C1 segment of cervical spinal cord (tissue), 14 donors: Measurements from ENCODE around the gene APCDD1L.

ENCODE experiments used
- DNase-seq, 14 donors: peaks; one replicate each; lab custom pipeline; 2025; lab: John Stamatoyannopoulos, UW

Gene APCDD1L

DNA sequence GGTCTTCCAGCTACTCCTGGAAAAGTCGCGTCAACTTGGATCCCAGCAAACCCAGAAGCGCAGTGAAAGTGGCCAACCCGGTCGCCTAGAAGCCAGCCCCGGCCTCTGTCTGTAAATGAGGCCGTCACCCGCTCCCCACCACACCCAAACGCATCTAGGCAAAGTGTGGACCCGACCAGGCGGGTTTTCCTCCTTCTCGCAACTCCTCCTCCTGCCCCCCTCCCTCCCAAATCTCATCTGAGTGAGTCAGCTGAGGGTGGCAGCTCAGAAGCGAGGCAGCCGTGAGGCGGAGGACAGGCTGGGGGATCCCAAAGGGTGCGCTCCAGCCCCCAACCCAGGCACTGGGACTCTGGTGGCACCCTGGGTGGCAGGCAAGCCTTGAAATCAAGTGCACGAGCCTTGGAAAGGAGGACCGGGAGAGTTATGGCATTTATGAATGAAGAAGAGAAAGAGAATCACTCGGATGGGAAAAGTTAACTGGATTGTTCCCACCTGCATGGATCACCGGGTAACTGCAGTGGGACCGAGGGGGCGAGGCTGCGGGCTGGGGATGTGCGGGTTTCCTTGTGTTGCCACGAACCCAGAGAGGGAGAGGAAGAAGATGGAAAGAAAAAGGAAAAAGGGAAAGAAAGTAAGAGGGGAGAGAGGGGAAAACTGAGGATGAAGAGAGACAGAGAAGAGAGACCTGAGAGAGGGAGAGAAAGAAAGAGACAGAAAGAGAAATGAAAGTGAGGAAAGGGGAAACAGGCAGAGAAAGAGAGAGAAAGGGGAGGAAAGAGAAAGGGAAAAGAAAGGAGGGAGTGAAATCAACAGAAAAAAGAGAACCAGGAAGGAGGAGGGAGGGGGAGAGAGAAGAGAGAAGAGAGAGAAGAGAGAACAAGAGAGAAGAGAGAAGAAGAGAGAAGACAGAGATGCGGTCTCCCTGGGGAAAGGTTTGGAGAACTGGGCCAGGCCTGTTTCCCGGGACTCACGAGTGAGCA is at the start of gene APCDD1L:
APCDD1L (minus strand) TSS at position 167 of the 980 bp plus-strand sequence. CDS start 692 bp downstream, outside the sequence.
- DNase-seq, result no peak

- no peak for DNase-seq
These were observed 44.1 kb upstream of the APCDD1L start for GRCh38 chr20:58559368-58559729.

- no peak for DNase-seq
These were observed 43.5 kb upstream of the APCDD1L start for GRCh38 chr20:58558486-58559367.

DNA sequence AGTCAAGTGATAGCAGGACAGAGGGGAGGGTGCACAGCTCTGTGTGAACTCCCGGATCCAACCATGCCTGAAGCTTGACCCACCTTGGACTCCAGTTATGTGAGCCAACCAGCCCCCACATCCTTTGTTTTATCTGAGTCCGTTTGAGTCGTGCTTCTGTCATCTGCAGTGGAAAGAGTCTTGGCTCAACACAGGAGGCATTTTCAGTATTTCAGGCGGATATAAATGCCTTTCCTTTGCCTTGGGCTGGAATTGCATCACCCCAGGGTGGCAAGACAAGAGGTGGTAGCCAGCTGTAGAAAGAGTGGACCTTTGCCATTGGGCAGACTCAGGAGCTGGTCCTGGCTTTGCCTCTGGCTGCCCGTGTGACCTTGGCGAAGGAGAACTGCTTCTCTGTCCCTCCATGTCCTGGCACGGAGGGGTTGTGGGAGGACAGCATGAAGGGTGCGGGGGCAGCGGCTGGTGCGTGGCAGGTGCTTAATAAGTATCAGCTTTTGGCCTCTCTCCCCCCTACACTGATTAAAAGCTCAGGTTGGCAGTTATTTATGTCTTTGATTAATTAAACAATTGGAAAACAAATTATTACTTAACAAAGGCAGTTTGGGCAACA is 42.6 kb upstream of the APCDD1L start:
- no peak for DNase-seq

- DNase-seq, result no peak
These were observed 41.8 kb upstream of the APCDD1L start for GRCh38 chr20:58556961-58557360.

DNA sequence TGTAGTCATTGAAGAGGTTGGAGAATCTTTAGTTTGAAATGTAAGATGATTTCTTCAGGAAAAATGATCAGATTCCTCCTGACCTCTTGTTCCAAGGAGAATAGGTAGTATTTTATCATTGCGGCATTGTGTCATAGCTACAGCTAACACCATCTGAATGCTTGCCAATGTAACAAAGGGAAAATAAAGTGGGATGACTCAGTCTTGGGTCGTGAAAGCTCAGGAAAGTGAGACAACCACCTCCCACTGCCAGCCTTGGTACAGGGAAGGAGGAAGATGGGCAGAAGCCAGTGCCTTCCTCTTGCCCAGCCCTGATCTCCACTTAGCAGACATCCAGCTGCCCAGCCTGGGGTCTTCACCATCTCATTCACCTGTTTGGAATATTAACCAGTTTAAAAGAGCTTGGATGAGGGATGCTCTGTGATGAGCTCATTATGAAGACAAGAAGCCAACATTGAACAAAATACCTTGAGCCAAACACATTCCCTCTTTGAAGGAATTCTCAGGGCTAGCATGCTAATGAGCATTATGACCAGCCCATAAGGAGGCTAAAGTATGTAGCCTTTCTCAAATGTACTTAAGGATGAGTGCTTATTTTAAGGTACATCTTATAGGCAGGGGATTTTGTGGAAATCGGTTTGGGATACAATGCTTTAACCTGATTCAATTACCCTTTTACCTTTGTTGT is 40.0 kb upstream of the APCDD1L start:
- no peak for DNase-seq

- DNase-seq, result no peak
These were observed 39.3 kb upstream of the APCDD1L start for GRCh38 chr20:58554541-58554940.

- DNase-seq, result no peak
These were observed 38.6 kb upstream of the APCDD1L start for GRCh38 chr20:58553841-58554240.

GRCh38 chr20:58553166-58553696 is 38.0 kb upstream of the APCDD1L start:
- DNase-seq, result no peak

DNA sequence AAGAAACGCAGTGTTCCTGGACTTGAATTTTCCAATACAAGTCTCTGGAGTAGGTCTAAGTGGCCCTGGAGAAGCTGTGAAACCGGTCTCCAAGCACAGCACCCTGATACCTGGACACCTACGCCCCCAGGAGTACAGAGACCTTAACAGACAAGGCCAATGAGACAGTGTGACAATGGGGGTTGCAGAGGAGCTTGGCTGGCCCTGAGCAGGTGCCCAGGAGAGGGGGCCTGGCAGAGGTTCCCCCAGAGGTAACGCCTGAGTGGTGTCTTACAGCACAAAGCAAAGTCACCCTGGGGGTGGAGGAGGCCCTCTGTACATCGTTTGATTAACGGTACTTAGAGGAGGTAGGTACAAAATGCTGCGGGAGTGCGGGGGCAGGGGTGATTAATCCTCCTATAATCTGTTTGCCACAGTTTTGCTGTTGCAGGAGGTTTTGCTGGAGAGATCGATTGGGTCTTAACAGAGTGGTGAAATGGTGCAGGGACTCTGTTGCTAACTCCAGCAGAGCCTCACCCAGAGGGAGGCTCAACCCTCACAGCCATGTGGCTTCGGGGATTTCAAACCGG is 37.3 kb upstream of the APCDD1L start:
- DNase-seq, result no peak

GRCh38 chr20:58551631-58552030 is 36.4 kb upstream of the APCDD1L start:
- DNase-seq, result no peak

GRCh38 chr20:58550275-58551059 is 35.3 kb upstream of the APCDD1L start:
- no peak for DNase-seq

DNA sequence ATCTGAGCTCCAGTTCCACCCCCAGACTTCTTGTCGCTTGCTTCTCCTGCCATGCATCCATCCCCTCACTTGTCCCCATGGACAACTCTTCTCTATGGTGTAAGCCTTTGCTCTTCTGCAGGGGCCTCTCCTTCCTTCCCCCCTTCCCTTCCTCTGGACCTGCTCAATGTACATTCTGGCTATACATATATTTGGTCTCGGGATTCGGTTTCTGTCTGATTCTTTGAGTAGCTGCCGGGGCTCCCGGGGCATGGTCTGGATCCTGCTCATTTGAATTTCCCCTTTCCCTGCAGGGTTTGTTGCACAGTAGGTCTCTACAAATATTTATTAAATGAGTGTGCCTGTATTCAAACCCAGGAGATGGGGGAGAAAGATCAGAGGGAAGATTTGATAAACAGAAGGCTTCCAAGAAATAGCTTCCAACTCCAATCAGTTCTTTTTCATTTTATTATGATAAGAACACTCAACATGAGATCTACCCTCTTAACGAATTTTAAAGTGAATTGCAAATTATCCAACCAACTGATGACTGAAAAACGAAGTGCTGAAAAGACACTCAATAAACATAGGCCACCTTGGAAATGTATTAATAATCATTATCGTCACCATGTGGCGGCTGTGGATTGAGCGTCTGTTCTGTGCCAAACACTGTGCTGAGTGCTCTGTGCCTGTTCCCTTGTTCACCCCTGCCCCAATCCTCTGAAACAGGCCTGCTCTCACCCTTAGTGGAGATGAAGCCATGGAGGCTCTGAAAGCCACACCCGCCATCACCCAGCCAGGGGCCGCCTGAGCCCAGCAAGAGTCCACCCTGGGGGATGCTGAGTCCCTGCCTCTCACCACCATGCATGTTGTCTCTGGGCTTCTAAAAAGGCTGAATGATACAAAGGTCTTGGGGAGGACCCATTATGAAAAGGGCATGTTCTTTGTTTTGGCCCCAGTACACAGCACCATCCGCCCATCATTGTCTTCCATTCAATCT is 34.3 kb upstream of the APCDD1L start:
- no peak for DNase-seq

DNA sequence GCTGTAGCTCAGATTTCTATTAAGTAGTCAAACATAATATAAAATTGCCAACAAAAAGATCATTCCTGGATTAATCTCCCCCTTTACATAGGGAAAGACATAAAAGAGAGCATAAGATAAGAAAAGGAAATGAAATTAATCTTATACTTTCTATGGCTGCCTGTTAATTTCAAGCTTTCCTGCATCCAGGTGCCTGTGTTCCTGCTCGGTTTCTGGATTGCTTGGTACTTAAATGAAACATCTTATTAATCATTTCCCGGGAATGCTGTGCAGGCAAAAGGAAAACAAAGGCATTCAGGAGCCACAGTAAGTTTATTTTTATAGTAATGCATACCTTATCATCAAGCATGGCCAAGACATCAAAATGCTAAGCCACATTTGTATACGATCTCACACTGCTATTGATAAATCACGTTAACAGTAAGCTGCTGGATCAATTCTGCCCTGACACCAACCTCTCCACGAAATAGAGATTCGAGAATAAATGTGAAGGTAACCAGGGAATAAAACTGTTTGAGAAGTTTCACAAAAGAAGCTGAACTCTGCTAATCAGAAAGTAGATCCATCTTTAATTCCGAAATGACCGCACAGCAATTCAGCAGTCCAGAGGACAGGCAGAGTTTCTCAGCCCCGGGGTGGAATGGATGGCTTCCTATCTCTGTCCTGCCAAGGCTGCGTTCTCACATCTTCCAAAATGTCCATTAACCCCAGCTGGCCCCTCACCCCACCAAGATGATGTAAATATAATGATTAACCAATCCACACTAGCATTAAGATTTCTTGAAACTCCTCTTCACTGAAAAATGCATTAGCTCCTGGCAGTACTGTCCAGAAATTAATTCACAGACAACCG is 32.6 kb upstream of the APCDD1L start:
- no peak for DNase-seq

GRCh38 chr20:58546756-58547622 is 31.8 kb upstream of the APCDD1L start:
- no peak for DNase-seq

DNA sequence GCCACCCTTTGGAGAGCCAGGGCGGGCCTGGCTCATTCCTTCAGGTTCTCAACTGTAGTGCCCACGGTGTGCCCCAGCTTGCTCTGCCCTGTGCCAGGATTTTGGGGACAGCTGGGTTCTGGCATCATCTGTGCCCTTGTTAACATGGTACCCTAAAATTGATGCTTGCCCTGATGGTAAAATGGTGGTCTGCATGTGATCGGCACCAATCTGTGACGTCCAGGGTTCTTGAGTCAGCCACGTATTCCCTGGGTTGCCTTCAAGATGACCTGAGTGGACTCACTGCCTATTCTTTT is 31.2 kb upstream of the APCDD1L start:
- no peak for DNase-seq
